Measurements from ENCODE around the gene SLC25A39.
"Not testable (repeated sequence)": the region's sequence is repeated elsewhere in the genome, so short reads cannot be mapped to it uniquely, and the experiment has no call there.

SLC25A39 gene

DNA sequence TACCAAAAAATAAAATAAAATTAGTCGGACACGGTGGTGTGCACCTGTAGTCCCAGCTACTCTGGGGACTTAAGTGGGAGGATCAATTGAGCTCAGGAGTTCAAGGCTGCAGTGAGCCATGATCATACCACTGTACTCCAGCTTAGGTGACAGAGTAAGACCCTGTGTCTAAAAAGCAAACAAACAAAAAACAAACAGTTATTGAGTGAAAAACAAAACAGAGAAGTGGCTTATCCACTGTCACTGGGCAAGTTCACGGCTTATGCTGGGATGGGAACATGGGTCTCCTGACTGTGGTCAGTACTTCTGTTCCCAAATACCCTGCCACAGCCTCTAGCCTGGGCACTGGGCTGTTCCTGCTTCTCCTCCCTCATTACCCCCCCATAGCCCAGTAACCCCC, 10.9 kb upstream of the SLC25A39 start:
- no peak for DNase-seq (ENCODE audit: low read depth)

DNA sequence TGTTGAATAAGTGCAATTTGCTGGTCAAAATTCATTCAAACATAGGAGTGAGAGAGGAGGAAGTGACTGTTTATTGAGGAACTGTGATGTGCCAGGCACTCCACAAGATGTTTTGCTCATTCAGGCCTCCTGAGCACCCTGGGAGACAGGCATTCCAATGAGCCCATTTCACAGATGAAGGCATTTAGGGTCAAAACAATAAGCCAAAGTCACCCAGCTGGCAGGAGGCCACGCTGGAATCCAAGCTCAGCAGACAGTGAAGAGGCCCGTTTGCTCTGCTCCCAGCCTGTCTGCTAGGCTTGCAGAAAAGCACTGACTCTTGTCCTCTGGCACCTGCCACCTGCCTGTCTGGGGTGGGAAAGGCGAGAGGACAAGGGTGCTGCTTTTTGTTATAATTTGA, 10.1 kb upstream of the SLC25A39 start:
- no peak for DNase-seq (ENCODE audit: low read depth)

DNA sequence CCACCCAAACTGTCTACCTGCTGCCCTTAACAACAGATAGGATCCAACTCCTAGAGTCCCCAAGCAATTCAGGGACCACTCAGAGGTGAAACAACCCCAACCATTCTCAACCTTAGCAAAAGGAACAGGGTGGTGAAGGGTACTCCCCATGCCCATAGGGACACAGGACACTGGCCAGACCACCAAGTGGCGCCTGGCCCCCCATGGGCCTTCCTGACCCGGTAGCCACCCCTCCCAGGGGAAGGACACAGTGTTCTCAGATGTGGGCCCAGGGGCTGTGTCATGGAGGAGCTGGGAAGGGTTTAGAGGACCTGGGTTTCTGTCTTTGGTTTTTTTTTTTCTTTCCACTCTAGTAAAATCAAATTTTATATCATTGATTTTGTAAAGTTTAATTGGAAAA, 9.7 kb upstream of the SLC25A39 start:
- no peak for DNase-seq (ENCODE audit: low read depth)

DNA sequence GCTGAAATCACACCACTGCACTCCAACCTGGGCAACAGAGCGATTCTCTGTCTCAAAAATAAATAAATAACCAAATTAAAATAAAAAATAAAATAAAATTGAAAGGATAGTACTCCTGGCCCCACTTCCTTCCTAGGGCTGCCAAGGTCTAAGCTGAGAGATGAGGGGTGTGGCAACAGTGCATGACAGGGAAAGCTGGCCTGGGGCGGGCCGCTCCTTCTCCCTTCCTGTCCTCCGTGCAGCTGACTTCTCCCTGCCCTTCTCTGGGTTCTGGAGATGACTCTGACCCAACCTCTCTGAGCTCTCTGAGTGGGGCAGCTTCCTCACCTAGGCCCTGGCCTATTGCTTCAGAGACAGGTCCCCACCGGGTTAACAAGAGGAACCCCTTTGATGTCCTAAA, 8.7 kb upstream of the SLC25A39 start:
- no peak for DNase-seq (ENCODE audit: low read depth)

DNA sequence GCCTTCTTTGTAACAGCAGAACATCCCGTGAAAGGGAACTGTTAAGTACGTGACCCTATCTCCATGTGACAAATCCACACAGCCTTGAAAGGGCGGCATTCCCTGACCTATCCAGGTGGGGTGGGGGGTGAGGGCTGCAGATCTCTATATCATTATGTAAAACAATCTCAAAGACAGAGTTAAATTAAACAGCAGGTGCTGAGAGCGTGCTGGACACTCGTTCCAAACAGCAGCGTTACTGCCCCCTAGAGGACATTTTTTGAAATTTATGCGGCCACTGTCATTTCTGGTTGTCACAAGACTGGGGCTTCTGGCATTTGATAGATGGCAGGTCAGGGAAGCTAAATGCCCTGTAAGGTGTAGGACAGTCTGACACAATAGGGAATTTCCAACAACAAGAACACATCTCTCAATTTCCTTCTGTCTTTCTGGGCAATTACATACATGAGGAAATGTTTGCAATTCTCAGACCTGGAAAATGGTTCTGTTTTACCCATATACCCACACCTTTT, 6.7 kb upstream of the SLC25A39 start:
- DNase-seq (ENCODE audit: low read depth) = peak; percentile 39

DNA sequence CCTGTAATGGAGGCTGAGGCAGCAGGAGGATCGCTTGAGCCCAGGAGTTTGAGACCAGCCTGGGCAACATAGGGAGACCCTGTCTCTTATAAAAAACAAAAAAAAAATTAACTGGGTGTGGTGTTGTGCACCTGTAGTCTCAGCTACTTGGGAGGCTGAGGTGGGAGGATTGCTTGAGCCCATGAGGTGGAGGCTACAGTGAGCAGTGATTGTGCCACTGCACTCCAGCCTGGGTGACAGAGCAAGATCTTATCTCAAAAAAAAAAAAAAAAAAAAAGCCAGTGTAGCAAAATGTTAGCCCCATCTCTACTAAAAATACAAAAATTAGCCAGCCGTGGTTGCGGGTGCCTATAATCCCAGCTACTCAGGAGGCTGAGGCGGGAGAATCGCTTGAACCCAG, 5.6 kb upstream of the SLC25A39 start:
- DNase-seq (ENCODE audit: low read depth) = not testable (repeated sequence)

DNA sequence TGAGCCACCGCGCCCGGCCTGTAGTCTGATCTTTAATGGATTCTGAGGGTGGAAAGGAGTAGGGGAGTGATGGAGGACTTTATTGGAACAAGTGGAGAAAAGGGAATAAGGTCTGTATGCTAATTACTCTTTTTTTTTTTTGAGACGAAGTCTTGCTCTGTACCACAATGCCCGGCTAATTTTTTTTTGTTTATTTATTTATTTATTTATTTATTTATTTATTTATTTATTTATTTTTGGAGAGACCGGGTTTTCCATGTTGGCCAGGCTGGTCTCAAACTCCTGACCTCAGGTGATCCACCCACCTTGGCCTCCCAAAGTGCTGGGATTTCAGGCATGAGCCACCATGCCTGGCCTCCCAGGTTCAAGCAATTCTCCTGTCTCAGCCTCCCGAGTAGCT, 4.9 kb upstream of the SLC25A39 start:
- DNase-seq (ENCODE audit: low read depth) = not testable (repeated sequence)

DNA sequence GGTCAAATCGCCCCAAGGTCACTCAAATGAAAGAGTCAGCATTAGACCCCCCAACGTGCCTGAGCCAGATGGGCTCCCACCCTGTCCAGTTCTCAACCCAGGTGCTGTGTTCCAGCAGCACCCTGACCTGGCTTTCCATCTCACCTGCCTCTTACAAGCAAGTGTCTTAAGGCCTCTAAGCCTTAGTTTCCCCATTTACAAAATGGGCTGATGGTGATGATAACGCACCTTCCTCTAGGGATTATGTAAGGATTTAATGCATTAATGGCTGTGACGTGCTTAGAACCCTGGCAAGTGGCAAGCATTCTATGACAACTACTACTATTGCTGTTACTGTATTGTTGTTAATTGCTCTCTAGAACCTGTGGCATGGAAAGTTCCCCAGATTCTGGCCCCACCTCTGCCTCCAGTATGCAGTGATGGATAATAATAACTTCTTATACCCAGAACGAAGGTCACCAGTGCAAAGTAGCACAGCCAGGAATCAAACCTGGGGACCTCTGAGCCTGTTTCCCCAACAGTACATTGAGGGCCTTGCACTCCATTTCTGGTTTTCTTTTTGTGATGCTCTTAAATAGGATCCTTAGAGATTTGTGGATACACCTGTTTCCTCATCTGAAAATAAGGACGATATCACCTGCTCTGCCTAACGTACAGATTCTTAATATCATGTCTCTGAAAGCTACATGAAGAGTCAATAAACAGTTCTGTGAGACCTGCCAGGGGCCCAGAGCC, 3.3 kb upstream of the SLC25A39 start:
- DNase-seq (ENCODE audit: low read depth) = no peak

DNA sequence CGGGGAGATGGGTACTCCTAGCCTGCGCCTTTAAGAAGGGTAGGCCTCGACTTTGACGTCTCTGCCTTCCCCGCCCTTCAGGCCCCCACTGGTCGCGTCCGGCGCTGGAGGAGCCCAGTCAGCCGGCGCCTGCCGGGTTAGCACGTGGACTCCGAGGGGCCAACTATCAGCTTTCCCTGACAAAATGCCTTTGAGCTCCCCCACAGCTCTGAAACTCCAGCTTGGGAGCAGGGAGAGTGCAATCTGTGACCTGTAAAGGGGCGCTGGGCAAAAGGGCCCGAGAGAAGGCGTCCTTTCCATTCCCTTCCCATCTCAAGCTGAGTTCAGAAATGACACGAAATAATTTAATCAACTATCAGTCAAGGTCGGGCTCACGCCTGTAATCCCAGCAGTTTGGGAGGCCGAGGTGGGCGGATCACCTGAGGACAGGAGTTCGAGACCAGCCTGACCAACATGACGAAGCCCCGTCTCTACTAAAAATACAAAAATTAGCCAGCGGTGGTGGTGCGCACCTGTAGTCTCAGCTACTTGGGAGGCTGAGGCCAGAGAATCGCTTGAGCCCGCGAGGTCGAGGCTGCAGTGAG, 2.3 kb upstream of the SLC25A39 start:
- DNase-seq (ENCODE audit: low read depth) = peak; percentile 67

DNA sequence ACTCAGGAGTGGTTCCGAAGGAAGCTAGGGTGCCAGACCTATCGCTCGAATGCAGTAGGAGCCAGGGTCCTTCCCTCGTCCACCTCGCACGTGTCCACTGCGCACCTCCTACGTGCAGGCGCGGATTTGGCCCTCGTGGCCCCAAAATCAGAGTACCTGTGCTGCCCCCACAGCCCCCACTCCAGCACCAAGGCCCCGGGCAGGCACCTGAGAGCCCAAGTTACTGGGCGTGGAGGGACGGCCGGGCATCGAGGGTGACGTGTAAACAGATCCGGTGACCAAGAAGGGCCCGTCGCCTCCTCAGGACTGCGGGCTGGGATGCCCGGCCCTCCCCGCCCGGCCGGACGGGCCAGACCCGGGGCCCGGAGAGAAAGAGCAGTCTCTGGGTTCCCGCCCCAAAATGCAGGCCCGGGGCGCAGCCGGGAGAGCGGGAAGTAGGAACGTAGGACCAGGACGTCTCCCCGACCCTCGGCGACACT, 492 bp downstream of the SLC25A39 start:
- no peak for DNase-seq (ENCODE audit: low read depth)

DNA sequence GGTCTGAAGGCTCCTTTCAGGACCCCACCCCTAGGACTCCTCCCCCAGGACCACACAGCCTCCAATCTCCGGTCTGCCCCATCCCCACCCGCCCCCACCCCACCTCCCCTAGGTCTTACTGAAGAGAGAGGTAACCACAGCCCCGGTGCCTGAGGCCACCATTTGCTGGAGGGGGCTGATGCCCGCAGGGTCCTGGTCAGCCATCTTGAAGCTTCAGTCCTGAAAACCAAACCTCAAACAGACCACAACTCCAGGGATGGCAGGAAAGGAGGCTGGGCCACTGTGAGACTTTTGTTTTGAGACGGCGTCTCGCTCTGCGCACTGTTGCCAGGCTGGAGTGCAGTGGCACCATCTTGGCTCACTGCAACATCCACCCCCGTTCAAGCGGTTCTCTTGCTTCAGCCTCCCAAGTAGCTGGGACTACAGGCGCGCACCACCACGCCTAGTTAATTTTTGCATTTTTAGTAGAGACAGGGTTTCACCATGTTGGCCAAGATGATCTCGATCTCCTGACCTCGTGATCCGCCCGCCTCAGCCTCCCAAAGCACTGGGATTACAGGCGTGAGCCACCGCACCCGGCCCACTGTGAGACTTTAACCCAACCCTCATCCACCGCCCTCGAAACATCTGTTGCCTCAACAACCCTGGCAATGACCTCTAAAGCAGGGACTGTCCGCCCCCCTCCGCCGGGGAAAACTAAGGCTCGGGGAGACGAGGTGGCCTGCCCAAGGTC, 1.1 kb downstream of the SLC25A39 start:
- no peak for DNase-seq (ENCODE audit: low read depth)

DNA sequence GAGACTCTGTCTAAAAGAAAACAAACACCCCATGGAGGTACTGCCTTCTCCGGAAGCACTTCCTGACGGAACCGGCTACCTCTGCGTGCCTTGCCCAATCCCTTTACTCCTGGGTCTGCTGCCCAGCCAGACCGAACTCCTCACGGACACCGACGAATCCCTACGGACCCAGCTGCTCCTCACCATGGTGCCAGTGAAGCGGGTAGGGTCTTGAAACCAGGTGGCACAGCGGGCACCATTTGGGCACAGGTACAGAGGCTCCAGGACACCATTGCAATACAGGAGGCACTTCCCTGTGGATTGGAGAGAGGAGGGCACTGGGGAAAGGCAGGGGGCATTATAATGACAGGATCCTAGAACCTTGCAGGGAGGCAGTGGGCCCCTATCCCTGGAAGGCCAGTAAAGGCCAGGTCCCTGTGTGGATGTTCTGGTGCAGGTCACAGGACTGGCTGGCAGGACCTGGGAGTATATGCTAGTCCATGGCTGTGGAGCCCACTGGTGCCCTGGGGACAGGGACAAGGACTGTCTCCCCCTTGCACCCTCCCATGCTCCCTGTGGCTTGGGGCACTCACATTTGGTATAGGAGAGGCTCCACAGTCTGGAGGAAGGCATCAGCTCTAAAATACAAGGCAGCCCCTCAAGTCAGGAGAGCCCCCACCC, 2.3 kb downstream of the SLC25A39 start:
- DNase-seq (ENCODE audit: low read depth) = no peak

DNA sequence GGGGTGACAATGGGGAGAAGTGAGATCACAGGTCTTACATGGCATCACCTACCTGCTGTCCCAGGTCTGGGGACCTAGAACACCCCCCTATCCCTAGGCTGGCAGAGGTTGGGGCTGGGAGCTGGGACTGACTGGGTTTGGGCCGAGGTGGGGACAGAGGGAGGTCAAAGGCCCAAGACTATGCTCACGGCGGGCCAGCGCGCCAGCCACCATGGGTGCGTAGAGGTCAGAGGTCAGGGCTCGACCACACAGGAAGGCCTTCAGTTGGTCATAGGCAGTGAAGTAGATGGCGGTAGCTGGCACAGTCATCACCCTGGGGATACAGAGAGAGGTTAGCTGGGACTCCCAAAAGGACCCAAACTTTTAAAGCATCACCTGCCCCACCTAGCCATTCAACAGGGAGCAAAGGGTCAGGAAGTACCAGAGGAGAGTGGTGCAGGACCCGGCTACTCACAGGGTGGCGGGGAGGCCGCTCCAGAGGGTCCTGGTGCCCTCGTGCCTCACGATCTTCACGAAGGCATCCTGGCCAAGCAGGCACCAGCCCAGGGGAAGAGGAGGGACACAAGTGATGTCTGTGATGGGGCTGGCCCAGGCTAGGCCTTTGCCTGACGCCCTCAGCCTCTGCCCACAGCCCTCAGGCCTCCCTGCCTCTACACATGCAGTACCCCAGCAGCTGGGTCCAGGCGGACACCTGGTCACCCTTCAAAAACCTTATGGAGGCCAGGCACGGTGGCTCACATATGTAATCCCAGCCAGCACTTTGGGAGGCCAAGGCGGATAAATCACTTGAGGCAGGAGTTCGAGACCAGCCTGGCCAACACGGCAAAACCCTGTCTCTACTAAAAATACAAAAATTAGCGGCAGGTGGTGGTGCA, 3.1 kb downstream of the SLC25A39 start:
- no peak for DNase-seq (ENCODE audit: low read depth)

DNA sequence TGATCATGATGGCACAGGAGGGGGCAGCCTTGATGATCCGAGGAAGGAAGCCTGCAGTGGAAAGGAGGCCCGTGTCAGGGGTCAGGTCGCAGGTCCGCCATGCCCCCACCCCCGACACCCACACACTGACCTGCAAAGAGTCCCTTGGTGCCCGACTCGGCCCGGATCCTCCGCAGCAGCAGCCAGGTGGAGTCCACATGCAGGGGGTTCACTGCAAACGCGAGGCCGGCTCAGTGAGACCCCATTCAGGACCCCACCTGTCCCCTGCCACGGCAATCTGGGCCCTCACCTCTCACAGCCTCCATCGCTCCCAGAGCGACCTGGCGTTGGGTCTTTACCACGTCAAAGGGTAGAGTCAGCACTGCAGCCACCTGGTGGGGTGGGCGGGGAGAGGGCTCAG, 4.6 kb downstream of the SLC25A39 start:
- no peak for DNase-seq (ENCODE audit: low read depth)

DNA sequence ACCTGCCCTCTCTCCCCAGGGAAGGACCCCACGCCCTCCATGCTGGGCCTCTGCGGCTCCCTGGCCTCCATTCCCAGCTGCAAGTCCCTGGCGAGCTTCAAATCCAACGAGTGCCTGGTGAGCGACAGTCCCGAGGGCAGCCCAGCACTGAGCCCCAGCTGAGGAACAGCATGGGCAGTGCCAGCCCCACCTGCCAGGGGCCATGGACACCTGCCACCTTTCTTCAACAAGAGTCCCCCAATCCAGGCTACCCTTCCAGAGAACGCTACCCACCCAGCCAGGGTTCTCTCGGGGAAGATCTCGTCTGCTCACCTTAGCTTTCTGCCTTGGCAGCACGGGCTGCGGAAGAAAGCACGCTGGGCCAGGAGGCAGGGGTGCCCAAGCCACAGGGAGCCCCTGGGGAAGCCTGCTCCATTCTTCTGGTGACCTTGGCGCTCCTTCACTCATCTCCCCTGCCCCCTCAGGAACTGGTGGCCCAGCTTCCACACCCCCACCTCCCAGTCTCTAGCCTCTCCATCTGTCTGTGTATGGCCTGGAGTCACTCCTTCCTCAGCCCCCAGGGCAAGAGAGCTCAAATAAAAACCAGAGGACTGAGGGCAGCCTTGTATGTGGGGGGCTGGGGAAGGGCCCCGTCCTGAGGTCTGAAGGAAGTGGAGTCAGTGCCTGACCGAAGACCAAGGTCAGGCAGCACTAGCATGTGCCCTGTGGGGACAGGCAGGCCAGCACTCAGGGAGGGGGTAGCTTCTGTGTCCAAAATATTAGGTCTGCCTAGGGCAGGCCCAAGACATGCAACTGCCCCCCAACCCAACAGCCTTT, 6.3 kb downstream of the SLC25A39 start:
- DNase-seq (ENCODE audit: low read depth) = no peak

DNA sequence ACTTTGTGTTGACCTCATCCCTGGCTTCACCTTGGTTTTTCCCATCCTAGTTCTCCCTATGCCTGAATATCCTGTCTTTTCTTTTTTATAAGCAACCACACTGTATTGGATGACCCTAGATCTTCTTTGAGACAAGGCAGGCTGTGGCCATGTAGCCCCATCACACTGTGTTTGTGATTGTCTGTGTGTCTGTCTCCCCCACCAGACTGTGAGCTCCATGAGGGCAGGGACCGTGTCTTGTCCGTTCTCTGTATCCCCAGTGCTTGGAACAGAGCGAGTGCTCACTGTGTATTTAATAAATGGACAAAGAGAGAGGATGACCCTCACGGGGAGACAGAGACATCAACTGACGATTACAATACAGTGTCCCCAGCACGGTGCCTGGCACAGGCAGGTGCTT, 7.1 kb downstream of the SLC25A39 start:
- DNase-seq (ENCODE audit: low read depth) = no peak

DNA sequence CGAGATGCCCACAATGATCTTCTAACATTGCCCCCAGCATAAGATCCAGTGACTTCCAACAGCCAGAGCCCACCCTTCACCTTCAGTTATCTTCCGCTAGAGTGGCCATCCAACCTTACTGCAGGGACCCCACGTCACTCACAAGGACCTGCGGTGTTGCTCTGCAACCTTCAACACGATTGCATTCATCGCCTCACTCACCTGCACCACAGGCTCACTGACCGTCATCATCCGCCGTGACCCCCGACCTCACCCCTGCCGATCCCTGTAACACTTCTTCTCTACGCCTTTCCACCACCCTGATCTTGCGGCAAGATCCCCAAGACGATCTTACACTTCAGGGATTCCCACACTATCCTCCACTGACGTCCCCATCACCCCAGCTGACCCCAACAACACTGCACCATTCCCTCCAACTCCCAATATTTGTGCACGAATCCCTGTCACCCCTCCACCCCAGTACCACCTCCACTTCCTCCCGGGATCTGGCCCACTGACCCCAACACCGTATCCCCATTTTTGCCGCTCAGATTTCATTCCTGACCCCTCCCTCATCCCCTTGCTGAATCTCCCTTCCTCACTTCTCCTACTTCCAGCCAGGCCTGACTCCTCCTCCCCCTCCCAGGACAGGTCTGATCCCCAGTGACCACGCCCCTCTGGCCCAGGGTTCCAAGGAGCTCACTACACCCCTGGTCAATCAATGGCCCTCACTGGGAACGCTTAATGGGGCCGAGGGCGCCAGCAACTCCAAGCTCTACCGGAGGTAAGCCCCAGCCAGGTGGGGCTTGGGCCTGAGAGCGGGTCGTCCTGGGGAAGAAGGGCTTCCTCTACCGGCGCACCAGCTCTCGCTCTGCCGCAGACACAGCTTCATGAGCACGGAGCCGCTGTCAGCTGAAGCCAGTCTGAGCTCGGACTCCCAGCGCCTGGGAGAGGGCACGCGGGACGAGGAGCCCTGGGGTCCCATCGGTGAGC, 8.6 kb downstream of the SLC25A39 start:
- no peak for DNase-seq (ENCODE audit: low read depth)

DNA sequence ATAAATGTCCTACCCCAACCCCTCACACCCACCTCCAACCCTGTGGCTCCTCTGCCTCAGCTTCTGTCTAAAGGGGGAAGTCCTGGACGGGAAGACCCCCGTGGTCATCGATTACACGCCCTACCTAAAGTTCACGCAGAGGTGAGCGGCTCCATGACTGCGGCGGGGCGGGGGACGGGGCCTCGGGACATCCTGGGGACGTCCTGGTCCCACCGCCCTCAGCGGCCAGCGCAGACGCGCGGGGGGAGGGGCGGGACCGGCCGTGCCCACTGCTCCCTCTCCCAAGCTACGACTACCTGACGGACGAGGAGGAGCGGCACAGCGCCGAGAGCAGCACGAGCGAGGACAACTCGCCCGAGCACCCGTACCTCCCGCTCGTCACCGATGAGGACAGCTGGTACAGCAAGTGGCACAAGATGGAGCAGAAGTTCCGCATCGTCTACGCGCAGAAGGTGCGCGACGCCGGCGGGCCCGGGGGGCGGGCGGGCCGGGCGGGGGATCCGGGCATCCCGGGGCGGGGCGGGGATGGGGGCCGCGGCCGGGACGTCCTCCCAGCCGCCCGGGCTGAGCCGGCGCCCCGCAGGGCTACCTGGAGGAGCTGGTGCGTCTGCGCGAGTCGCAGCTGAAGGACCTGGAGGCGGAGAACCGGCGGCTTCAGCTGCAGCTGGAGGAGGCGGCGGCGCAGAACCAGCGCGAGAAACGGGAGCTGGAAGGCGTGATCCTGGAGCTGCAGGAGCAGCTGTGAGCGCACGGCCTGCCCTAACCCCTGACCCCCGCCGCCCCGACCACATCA, 9.6 kb downstream of the SLC25A39 start:
- DNase-seq (ENCODE audit: low read depth) = no peak

DNA sequence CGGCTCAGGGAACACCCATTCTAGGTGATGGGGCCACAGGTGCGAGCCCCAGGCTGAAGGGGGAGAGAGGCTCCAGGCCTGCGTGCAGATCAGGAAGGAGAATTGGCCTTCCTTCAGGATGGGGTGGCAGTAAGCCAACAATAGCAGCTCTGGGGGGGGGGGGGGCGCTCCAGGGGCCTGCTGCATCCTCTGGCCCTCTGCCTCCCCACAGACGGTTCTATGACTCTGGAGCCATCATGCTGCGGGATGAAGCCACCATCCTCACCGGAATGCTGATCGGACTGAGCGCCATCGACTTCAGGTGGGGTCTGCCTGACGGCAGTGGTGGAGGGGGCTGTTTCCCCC, 10.1 kb downstream of the SLC25A39 start:
- DNase-seq (ENCODE audit: low read depth) = no peak

Data from HS-5 (cell line).